ENCODE results near the gene KIAA1191. TPM values are rescaled to one million over a fixed set of nuclear protein-coding genes. Genes with fewer than 3 reads are reported as not detected.

The KIAA1191 gene
- total and polyA plus RNA-seq, 2 of the 8 experiments (the other 6 are each of a cell fraction or from before 2014, with no cell fraction given) = 86.4 to 88.0 TPM

- TF ChIP-seq CHD7 (IDR thresholded peaks at IDR 0.05; ENCODE audit: insufficient replicate concordance, low read length) (no peak), YY1 (IDR thresholded peaks at IDR 0.05; ENCODE audit: low read depth, low read length) (no peak), TEAD4 (IDR thresholded peaks at IDR 0.05; ENCODE audit: low read depth, low read length) (no peak), CEBPB (IDR thresholded peaks at IDR 0.05; ENCODE audit: low read depth, low read length) (no peak), RFX5 (IDR thresholded peaks at IDR 0.05; ENCODE audit: borderline replicate concordance, low read depth, low read length) (no peak), CTBP2 (IDR thresholded peaks at IDR 0.05; ENCODE audit: borderline replicate concordance, insufficient read depth, insufficient read length, low read length) (no peak)
These were observed 18.3 kb upstream of the KIAA1191 start (continued) for GRCh38 chr5:176379881-176380280.
